ENCODE results near the gene MARCHF10. TPM values are rescaled to one million over a fixed set of nuclear protein-coding genes. Genes with fewer than 3 reads are reported as not detected.
"Not testable (repeated sequence)": the region's sequence is repeated elsewhere in the genome, so short reads cannot be mapped to it uniquely, and the experiment has no call there.

MARCHF10 gene
- polyA plus RNA-seq, 1 donor = 1.00 TPM

- no peak for DNase-seq
Measured at GRCh38 chr17:62717589-62717855, 90.6 kb downstream of the MARCHF10 start.

- DNase-seq = no peak
Measured at GRCh38 chr17:62716834-62717588, 91.1 kb downstream of the MARCHF10 start.

GRCh38 chr17:62715882-62716390 lies 92.2 kb downstream of the MARCHF10 start:
- DNase-seq = no peak

GRCh38 chr17:62714016-62714777 lies 93.9 kb downstream of the MARCHF10 start:
- no peak for DNase-seq

GRCh38 chr17:62713086-62713881 lies 94.8 kb downstream of the MARCHF10 start:
- DNase-seq = peak; percentile 78

- DNase-seq = no peak
Measured at GRCh38 chr17:62712171-62712581, 95.9 kb downstream of the MARCHF10 start.

- DNase-seq = no peak
Measured at GRCh38 chr17:62708587-62708986, 99.5 kb downstream of the MARCHF10 start.

- no peak for DNase-seq
Measured at GRCh38 chr17:62707425-62707739, 100.7 kb downstream of the MARCHF10 start.

- DNase-seq = no peak
Measured at GRCh38 chr17:62706598-62707424, 101.3 kb downstream of the MARCHF10 start.

GRCh38 chr17:62705778-62706597 lies 102.1 kb downstream of the MARCHF10 start:
- DNase-seq = no peak

- no peak for DNase-seq
Measured at GRCh38 chr17:62705156-62705777, 102.8 kb downstream of the MARCHF10 start.

GRCh38 chr17:62704381-62704971 lies 103.6 kb downstream of the MARCHF10 start:
- DNase-seq = no peak

- DNase-seq = no peak
Measured at GRCh38 chr17:62703776-62704380, 104.2 kb downstream of the MARCHF10 start.

- DNase-seq = no peak
Measured at GRCh38 chr17:62703261-62703775, 104.8 kb downstream of the MARCHF10 start.

- DNase-seq = no peak
Measured at GRCh38 chr17:62702746-62703260, 105.3 kb downstream of the MARCHF10 start.

- DNase-seq = no peak
Measured at GRCh38 chr17:62701706-62702085, 106.4 kb downstream of the MARCHF10 start.

GRCh38 chr17:62700964-62701705 lies 107.0 kb downstream of the MARCHF10 start:
- DNase-seq = no peak

GRCh38 chr17:62698459-62698858 lies 109.7 kb downstream of the MARCHF10 start:
- DNase-seq = not testable (repeated sequence)

All from left kidney (tissue), 2 donors.